ENCODE results near the gene TRIM66.

The TRIM66 gene

GRCh38 chr11:8715501-8715900, 33.0 kb upstream of the TRIM66 start:
- no peak for DNase-seq

GRCh38 chr11:8714622-8715225, 32.3 kb upstream of the TRIM66 start:
- no peak for DNase-seq

GRCh38 chr11:8713760-8714454, 31.4 kb upstream of the TRIM66 start:
- DNase-seq: no peak

- no peak for DNase-seq
Observed at GRCh38 chr11:8712506-8712905, 30.0 kb upstream of the TRIM66 start.

GRCh38 chr11:8711895-8712442, 29.5 kb upstream of the TRIM66 start:
- peak in 11 of 58 donors; percentile 9 to 45 (median 26) for DNase-seq

- no peak for DNase-seq
Observed at GRCh38 chr11:8709777-8710176, 27.3 kb upstream of the TRIM66 start.

- DNase-seq: peak in 41 of 58 donors; percentile 19 to 81 (median 53)
Observed at GRCh38 chr11:8709002-8709672, 26.7 kb upstream of the TRIM66 start.

- DNase-seq: peak in 38 of 58 donors; percentile 18 to 81 (median 43)
Observed at GRCh38 chr11:8707541-8708191, 25.2 kb upstream of the TRIM66 start.

GRCh38 chr11:8706673-8707432, 24.4 kb upstream of the TRIM66 start:
- DNase-seq: no peak

- no peak for DNase-seq
Observed at GRCh38 chr11:8705146-8705545, 22.7 kb upstream of the TRIM66 start.

GRCh38 chr11:8704136-8704535, 21.7 kb upstream of the TRIM66 start:
- DNase-seq: no peak

- DNase-seq: no peak
Observed at GRCh38 chr11:8702598-8702915, 20.1 kb upstream of the TRIM66 start.

GRCh38 chr11:8701891-8702597, 19.6 kb upstream of the TRIM66 start:
- DNase-seq: no peak

- DNase-seq: peak in 40 of 58 donors; percentile 15 to 82 (median 54)
Observed at GRCh38 chr11:8699903-8700302, 17.4 kb upstream of the TRIM66 start.

- DNase-seq: no peak
Observed at GRCh38 chr11:8698917-8699441, 16.5 kb upstream of the TRIM66 start.

- no peak for DNase-seq
Observed at GRCh38 chr11:8698379-8698851, 15.9 kb upstream of the TRIM66 start.

GRCh38 chr11:8697054-8697453, 14.6 kb upstream of the TRIM66 start:
- DNase-seq: no peak

- no peak for DNase-seq
Observed at GRCh38 chr11:8694137-8694536, 11.7 kb upstream of the TRIM66 start.

GRCh38 chr11:8693555-8693954, 11.1 kb upstream of the TRIM66 start:
- no peak for DNase-seq

- no peak for DNase-seq
Observed at GRCh38 chr11:8693010-8693551, 10.6 kb upstream of the TRIM66 start.
